Neural cell (in vitro differentiated cells): ENCODE results near the gene ARL8A. TPM values are rescaled to one million over a fixed set of nuclear protein-coding genes. Genes with fewer than 3 reads are reported as not detected.

ENCODE experiments used
- H2AFZ ChIP-seq: fragments of 200-600, 300-800 bp; sonication (generic), shearing (Covaris generic); 2 replicates; pipeline ENCODE4 v1.6.0; 2014; ENCODE audit warnings: low read depth, mild to moderate bottlenecking, antibody characterized with exemption, low read length, moderate library complexity
- H3F3A ChIP-seq: fragments of 200-600 bp; shearing (Covaris generic); 2 replicates; pipeline ENCODE4 v1.6.1; 2016; ENCODE audit warnings: mild to moderate bottlenecking, moderate library complexity, mixed read lengths, antibody characterized with exemption, low read length; ENCODE audit not compliant: insufficient read depth, poor library complexity, severe bottlenecking
- H3K27ac ChIP-seq: fragments of 200-600, 300-800 bp; sonication (generic), shearing (Covaris generic); 2 replicates; pipeline ENCODE4 v1.5.1; 2014; ENCODE audit warnings: mild to moderate bottlenecking, low read length, moderate library complexity
- H3K27me3 ChIP-seq: fragments of 300-800, 200-600 bp; sonication (generic), shearing (Covaris generic); 2 replicates; pipeline ENCODE4 v1.6.0; 2014; ENCODE audit warnings: mild to moderate bottlenecking, low read depth, low read length, moderate library complexity; ENCODE audit not compliant: insufficient read depth
- H3K36me3 ChIP-seq: fragments of 300-800, 200-600 bp; sonication (generic), shearing (Covaris generic); 2 replicates; pipeline ENCODE4 v1.5.1; 2014; ENCODE audit warnings: mild to moderate bottlenecking, antibody characterized with exemption, low read length, moderate library complexity; ENCODE audit not compliant: insufficient read depth
- H3K4me2 ChIP-seq: fragments of 300-800, 200-600 bp; sonication (generic), shearing (Covaris generic); 2 replicates; pipeline ENCODE4 v1.6.0; 2014; ENCODE audit warnings: mild to moderate bottlenecking, low read length
- H3K4me3 ChIP-seq: fragments of 300-800, 200-600 bp; sonication (generic), shearing (Covaris generic); 2 replicates; pipeline ENCODE4 v1.5.1; 2014; ENCODE audit warnings: mild to moderate bottlenecking, low read length, moderate library complexity
- H3K79me2 ChIP-seq: fragments of 200-600 bp; shearing (Covaris generic); replicated peaks from 2 replicates; pipeline ENCODE4 v1.6.0; 2014; ENCODE audit warnings: mild to moderate bottlenecking, low read length, moderate library complexity; ENCODE audit not compliant: insufficient read depth
- H3K9ac ChIP-seq: fragments of 300-800, 200-600 bp; sonication (generic), shearing (Covaris generic); 2 replicates; pipeline ENCODE4 v1.6.1; 2016; ENCODE audit warnings: mild to moderate bottlenecking, low read length, mixed read lengths
- H3K9me2 ChIP-seq: fragments of 200-600 bp; shearing (Covaris generic); 2 replicates; pipeline ENCODE4 v1.6.1; 2016; ENCODE audit warnings: mild to moderate bottlenecking, low read length, mixed read lengths; ENCODE audit not compliant: insufficient read depth
- H3K9me3 ChIP-seq: fragments of 200-600, 300-800 bp; sonication (generic), shearing (Covaris generic); 2 replicates; pipeline ENCODE4 v1.6.1; 2016; ENCODE audit warnings: mild to moderate bottlenecking, mixed run types, low read length, moderate library complexity, mixed read lengths
- H4K20me1 ChIP-seq: fragments of 200-600 bp; shearing (Covaris generic); 2 replicates; pipeline ENCODE4 v1.6.1; 2016; ENCODE audit warnings: mild to moderate bottlenecking, mixed run types; ENCODE audit not compliant: insufficient read depth
- EP300 ChIP-seq: fragments of 450-650 bp; conservative IDR thresholded peaks from 2 replicates; pipeline ENCODE4 v1.6.1; 2014; ENCODE audit warnings: antibody characterized with exemption, mild to moderate bottlenecking, moderate library complexity; ENCODE audit not compliant: poor library complexity, severe bottlenecking
- EZH2 ChIP-seq: fragments of 200-600, 300-800 bp; shearing (Covaris generic), sonication (generic); IDR thresholded peaks from 2 replicates; pipeline ENCODE4 v1.6.1; 2014; ENCODE audit warnings: antibody characterized with exemption, low read length, borderline replicate concordance, mild to moderate bottlenecking; ENCODE audit not compliant: insufficient read depth, poor library complexity, severe bottlenecking
- MXI1 ChIP-seq: fragments of 450-650 bp; conservative IDR thresholded peaks from 2 replicates; pipeline ENCODE4 v1.6.1; 2014; ENCODE audit warnings: antibody characterized with exemption, mild to moderate bottlenecking; ENCODE audit not compliant: poor library complexity, severe bottlenecking
- RAD21 ChIP-seq: fragments of 450-650 bp; conservative IDR thresholded peaks from 2 replicates; pipeline ENCODE4 v1.6.1; 2014; ENCODE audit warnings: antibody characterized with exemption, mild to moderate bottlenecking, moderate library complexity
- SMC3 ChIP-seq: fragments of 450-650 bp; conservative IDR thresholded peaks from 2 replicates; pipeline ENCODE4 v1.6.1; 2014; ENCODE audit warnings: antibody characterized with exemption, mild to moderate bottlenecking, moderate library complexity; ENCODE audit not compliant: poor library complexity
- TAF1 ChIP-seq: IDR thresholded peaks from 2 replicates; pipeline ENCODE4 v1.6.1; 2012; ENCODE audit warnings: low read depth
- polyA plus RNA-seq: library from polyadenylated mRNA; depleted of rRNA; stranded (reverse); fragments of >200 nt; gene quantifications from 2 replicates; pipeline ENCODE4 v1.2.3, GENCODE V29; 2014
- TF ChIP-seq, protein P1 (sequence below): IDR thresholded peaks from 2 replicates; pipeline ENCODE4 v1.6.1; 2012; ENCODE audit warnings: borderline replicate concordance
- TF ChIP-seq, protein P2 (sequence below): fragments of 450-650 bp; IDR thresholded peaks from 2 replicates; pipeline ENCODE4 v1.5.1; 2014; ENCODE audit warnings: antibody characterized with exemption, mild to moderate bottlenecking, moderate library complexity; ENCODE audit not compliant: poor library complexity, severe bottlenecking

ARL8A gene
- polyA plus RNA-seq, 1 donor from 2014 or later: 89.4 TPM

DNA sequence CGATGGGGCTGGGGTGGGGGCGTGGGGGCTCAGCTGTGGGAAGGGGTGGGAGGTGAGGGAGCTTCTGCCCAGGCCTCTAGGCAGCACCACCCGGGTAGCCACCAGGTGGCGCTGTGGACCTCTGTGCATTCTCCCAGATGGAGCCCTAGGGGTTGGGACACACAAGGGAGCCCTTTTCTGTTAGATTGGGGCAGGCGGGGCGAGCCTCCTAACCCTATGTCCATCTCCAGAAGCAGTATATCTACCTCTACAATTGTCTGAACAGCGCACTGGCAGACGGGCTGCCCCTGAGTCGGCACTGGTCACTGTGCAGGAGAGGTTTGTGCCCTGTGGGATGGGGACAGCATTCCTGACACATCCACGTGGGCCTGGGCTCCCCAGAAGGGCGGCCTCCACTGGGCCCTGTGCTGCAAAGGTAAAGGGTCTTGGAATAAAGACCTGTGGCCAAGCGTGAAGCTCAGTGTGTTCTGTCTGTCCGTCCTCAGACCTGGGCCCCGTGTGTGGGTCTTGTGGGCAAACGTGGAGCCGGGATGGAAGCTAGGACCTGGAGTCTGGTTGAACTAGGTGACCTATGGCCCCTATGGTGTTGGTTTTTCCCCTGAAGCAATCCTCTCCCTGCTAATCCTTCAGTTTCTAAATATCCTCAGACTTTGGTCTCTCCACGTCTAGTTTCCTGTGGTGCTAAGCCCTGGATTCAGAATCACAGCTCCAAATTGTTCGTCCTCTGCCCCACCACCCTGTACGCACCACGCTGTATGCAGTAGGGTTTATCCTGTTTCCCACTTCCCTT, 44.7 kb upstream of the ARL8A start:
- H3K4me3 ChIP-seq: no peak overlapping the region
- TF ChIP-seq, protein P1, sequence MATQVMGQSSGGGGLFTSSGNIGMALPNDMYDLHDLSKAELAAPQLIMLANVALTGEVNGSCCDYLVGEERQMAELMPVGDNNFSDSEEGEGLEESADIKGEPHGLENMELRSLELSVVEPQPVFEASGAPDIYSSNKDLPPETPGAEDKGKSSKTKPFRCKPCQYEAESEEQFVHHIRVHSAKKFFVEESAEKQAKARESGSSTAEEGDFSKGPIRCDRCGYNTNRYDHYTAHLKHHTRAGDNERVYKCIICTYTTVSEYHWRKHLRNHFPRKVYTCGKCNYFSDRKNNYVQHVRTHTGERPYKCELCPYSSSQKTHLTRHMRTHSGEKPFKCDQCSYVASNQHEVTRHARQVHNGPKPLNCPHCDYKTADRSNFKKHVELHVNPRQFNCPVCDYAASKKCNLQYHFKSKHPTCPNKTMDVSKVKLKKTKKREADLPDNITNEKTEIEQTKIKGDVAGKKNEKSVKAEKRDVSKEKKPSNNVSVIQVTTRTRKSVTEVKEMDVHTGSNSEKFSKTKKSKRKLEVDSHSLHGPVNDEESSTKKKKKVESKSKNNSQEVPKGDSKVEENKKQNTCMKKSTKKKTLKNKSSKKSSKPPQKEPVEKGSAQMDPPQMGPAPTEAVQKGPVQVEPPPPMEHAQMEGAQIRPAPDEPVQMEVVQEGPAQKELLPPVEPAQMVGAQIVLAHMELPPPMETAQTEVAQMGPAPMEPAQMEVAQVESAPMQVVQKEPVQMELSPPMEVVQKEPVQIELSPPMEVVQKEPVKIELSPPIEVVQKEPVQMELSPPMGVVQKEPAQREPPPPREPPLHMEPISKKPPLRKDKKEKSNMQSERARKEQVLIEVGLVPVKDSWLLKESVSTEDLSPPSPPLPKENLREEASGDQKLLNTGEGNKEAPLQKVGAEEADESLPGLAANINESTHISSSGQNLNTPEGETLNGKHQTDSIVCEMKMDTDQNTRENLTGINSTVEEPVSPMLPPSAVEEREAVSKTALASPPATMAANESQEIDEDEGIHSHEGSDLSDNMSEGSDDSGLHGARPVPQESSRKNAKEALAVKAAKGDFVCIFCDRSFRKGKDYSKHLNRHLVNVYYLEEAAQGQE: no peak
- TF ChIP-seq, protein P2, sequence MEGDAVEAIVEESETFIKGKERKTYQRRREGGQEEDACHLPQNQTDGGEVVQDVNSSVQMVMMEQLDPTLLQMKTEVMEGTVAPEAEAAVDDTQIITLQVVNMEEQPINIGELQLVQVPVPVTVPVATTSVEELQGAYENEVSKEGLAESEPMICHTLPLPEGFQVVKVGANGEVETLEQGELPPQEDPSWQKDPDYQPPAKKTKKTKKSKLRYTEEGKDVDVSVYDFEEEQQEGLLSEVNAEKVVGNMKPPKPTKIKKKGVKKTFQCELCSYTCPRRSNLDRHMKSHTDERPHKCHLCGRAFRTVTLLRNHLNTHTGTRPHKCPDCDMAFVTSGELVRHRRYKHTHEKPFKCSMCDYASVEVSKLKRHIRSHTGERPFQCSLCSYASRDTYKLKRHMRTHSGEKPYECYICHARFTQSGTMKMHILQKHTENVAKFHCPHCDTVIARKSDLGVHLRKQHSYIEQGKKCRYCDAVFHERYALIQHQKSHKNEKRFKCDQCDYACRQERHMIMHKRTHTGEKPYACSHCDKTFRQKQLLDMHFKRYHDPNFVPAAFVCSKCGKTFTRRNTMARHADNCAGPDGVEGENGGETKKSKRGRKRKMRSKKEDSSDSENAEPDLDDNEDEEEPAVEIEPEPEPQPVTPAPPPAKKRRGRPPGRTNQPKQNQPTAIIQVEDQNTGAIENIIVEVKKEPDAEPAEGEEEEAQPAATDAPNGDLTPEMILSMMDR: peak; percentile 49
- peak; percentile 56 for TF ChIP-seq SMC3
- TF ChIP-seq RAD21: peak; percentile 37
- no peak for TF ChIP-seq EP300
- TF ChIP-seq EZH2: no peak
- no peak overlapping the region for H3K9ac ChIP-seq
- H4K20me1 ChIP-seq: no peaks in the 10 kb centered on the region
- no peaks in the 10 kb centered on the region for H3K9me2 ChIP-seq
- H3K27me3 ChIP-seq: peaks cover 16% of the 10 kb centered on the region
- no peak overlapping the region for H3K27ac ChIP-seq
- no peaks in the 10 kb centered on the region for H3K79me2 ChIP-seq
- H3K9me3 ChIP-seq: no peaks in the 10 kb centered on the region
- H3K36me3 ChIP-seq: no peaks in the 10 kb centered on the region
- H2AFZ ChIP-seq: no peak overlapping the region
- H3F3A ChIP-seq: no peaks in the 10 kb centered on the region
- H3K4me2 ChIP-seq: no peak overlapping the region

DNA sequence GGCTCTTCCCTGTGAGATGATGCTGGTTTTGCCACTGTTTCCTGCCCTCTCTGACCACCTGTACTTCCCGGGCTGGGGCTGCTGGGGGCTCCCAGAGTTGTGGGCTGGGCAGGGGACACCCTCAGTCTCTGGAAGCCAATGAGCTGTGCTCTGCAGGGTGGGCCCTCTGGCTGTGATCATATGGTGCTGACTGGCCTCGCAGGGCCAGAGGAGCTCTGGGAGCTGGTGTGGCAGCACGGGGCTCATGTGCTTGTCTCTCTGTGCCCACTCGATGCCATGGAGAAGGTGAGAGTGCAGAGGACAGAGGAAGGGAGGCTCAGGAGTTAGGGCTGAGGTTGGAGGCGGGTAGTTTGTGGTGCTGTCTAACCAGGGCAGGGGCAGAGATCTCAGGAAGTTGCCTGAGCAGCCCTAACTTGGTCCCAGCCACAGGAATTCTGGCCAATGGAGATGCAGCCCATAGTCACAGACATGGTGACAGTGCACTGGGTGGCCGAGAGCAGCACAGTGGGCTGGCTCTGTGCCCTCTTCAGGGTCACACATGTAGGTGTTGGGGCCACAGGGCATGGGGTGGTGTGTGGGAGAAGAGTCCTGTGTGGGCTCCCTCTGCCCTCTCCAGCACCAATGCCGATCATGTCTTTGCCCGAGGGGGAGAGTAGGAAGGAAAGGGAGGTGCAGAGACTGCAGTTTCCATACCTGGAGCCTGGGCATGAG, 43.3 kb upstream of the ARL8A start:
- no peaks in the 10 kb centered on the region for H4K20me1 ChIP-seq
- TF ChIP-seq, protein P2: no peak
- no peak for TF ChIP-seq TAF1
- TF ChIP-seq EP300: no peak
- TF ChIP-seq MXI1: no peak
- TF ChIP-seq SMC3: no peak
- no peak overlapping the region for H2AFZ ChIP-seq
- H3K4me3 ChIP-seq: no peak overlapping the region
- no peaks in the 10 kb centered on the region for H3K79me2 ChIP-seq
- H3K36me3 ChIP-seq: no peaks in the 10 kb centered on the region
- H3K27ac ChIP-seq: no peak overlapping the region
- H3K9me3 ChIP-seq: no peaks in the 10 kb centered on the region
- peaks cover 4% of the 10 kb centered on the region for H3K27me3 ChIP-seq
- no peaks in the 10 kb centered on the region for H3F3A ChIP-seq
- no peak overlapping the region for H3K9ac ChIP-seq
- H3K9me2 ChIP-seq: no peaks in the 10 kb centered on the region
- H3K4me2 ChIP-seq: no peak overlapping the region
